GM23338 (cell line): ENCODE results near the gene ADAMTS17. TPM values are rescaled to one million over a fixed set of nuclear protein-coding genes. Genes with fewer than 3 reads are reported as not detected.

Experiments
- ATAC-seq: fragments of 200-7000 bp; cut with Tn5 transposase; 3 replicates; pipeline ENCODE4 v1.9.1; 2020
- DNase-seq: peaks from one replicate; pipeline ENCODE4 v3.0.0-alpha.2; 2015; ENCODE audit warnings: low spot score
- H2AFZ ChIP-seq: fragments of 200-600 bp; sonication (generic); 2 replicates; pipeline ENCODE4 v1.8.0; 2016; ENCODE audit warnings: antibody characterized with exemption, mild to moderate bottlenecking, moderate library complexity
- H3F3A ChIP-seq: fragments of 200-600 bp; sonication (generic); replicated peaks from 2 replicates; pipeline ENCODE4 v1.8.0; 2017; ENCODE audit warnings: antibody characterized with exemption, mixed run types, low read depth
- H3K27ac ChIP-seq: fragments of 200-600 bp; sonication (generic); 2 replicates; pipeline ENCODE4 v1.6.1; 2016; ENCODE audit warnings: low read depth
- H3K27me3 ChIP-seq: fragments of 200-600 bp; sonication (generic); 2 replicates; pipeline ENCODE4 v1.8.0; 2016; ENCODE audit warnings: mild to moderate bottlenecking, mixed run types, moderate library complexity; ENCODE audit not compliant: insufficient read depth
- H3K36me3 ChIP-seq: fragments of 200-600 bp; sonication (generic); 2 replicates; pipeline ENCODE4 v1.8.0; 2016; ENCODE audit warnings: mild to moderate bottlenecking; ENCODE audit not compliant: insufficient read depth
- H3K4me1 ChIP-seq: fragments of 200-600 bp; sonication (generic); 2 replicates; pipeline ENCODE4 v1.8.0; 2016; ENCODE audit warnings: mild to moderate bottlenecking, moderate library complexity; ENCODE audit not compliant: insufficient read depth
- H3K4me2 ChIP-seq: fragments of 200-600 bp; sonication (generic); 2 replicates; pipeline ENCODE4 v1.7.1; 2017; ENCODE audit warnings: mixed run types
- H3K4me3 ChIP-seq: fragments of 200-600 bp; sonication (generic); 2 replicates; pipeline ENCODE4 v1.6.1; 2016; ENCODE audit warnings: mixed run types
- H3K79me2 ChIP-seq: fragments of 200-600 bp; sonication (generic); replicated peaks from 2 replicates; pipeline ENCODE4 v1.8.0; 2017; ENCODE audit warnings: mild to moderate bottlenecking; ENCODE audit not compliant: insufficient read depth
- H3K9me2 ChIP-seq: fragments of 200-600 bp; sonication (generic); 2 replicates; pipeline ENCODE4 v1.8.0; 2017; ENCODE audit not compliant: insufficient read depth
- H4K20me1 ChIP-seq: fragments of 200-600 bp; sonication (generic); replicated peaks from 2 replicates; pipeline ENCODE4 v1.8.0; 2017; ENCODE audit warnings: mild to moderate bottlenecking; ENCODE audit not compliant: insufficient read depth
- H3K27ac Mint-ChIP-seq: 2 replicates; pipeline ENCODE4 v1.8.0; 2020; ENCODE audit warnings: inconsistent platforms, mild to moderate bottlenecking, moderate library complexity, mixed read lengths
- H3K27me3 Mint-ChIP-seq: 3 replicates; pipeline ENCODE4 v1.8.0; 2022; ENCODE audit warnings: low read depth, mild to moderate bottlenecking, moderate library complexity, mixed read lengths, inconsistent platforms; ENCODE audit not compliant: insufficient read depth, poor library complexity
- H3K36me3 Mint-ChIP-seq: 3 replicates; pipeline ENCODE4 v1.8.0; 2021; ENCODE audit warnings: low read depth, mild to moderate bottlenecking, inconsistent platforms, moderate library complexity, mixed read lengths
- H3K4me1 Mint-ChIP-seq: 3 replicates; pipeline ENCODE4 v1.8.0; 2020; ENCODE audit warnings: mild to moderate bottlenecking, inconsistent platforms, mixed read lengths
- H3K4me3 Mint-ChIP-seq: 3 replicates; pipeline ENCODE4 v1.8.0; 2021; ENCODE audit warnings: moderate library complexity, mild to moderate bottlenecking, inconsistent platforms, mixed read lengths
- H3K9me3 Mint-ChIP-seq: 3 replicates; pipeline ENCODE4 v1.8.0; 2020; ENCODE audit warnings: moderate library complexity, mild to moderate bottlenecking, inconsistent platforms, mixed read lengths
- CREB1 ChIP-seq: fragments of 250-450 bp; sonication (Bioruptor Pico); IDR thresholded peaks from 2 replicates; pipeline ENCODE4 v1.5.0; 2020; ENCODE audit warnings: low read depth, mild to moderate bottlenecking, moderate library complexity
- EZH2phosphoT487 ChIP-seq: fragments of 200-600 bp; sonication (generic); IDR thresholded peaks from one replicate; pipeline ENCODE4 v1.8.1; 2018; ENCODE audit warnings: antibody characterized with exemption; ENCODE audit not compliant: unreplicated experiment
- JUNB ChIP-seq: IDR thresholded peaks from one replicate; pipeline ENCODE4 v1.6.1; 2016; ENCODE audit warnings: antibody characterized with exemption; ENCODE audit not compliant: unreplicated experiment
- NANOG ChIP-seq: IDR thresholded peaks from 2 replicates; pipeline ENCODE4 v1.6.1; 2016; ENCODE audit warnings: antibody characterized with exemption, borderline replicate concordance
- ZNF331 ChIP-seq: fragments of 250-450 bp; sonication (Bioruptor Pico); IDR thresholded peaks from 2 replicates; pipeline ENCODE4 v1.5.0; 2020; ENCODE audit warnings: low read depth, mild to moderate bottlenecking, moderate library complexity
- polyA plus RNA-seq: library from polyadenylated mRNA; unstranded; fragments of >200 nt; fragmentation: Nextera tagmentation; extraction: Ambion mirVana; gene quantifications from 2 replicates; pipeline ENCODE4 v1.2.1, GENCODE V29; 2016
- total RNA-seq: library from RNA; depleted of rRNA; stranded (reverse); fragments of >200 nt; shearing (Covaris generic); gene quantifications from 2 replicates; pipeline ENCODE4 v1.2.3, GENCODE V29; 2014
- TF ChIP-seq, protein P1 (sequence below): IDR thresholded peaks from one replicate; pipeline ENCODE4 v1.6.1; 2018; ENCODE audit warnings: antibody characterized with exemption; ENCODE audit not compliant: unreplicated experiment
- TF ChIP-seq, protein P2 (sequence below), 2 experiments: fragments of 200-600 bp in 1 of 2; sonication (generic) in 1 of 2; conservative IDR thresholded peaks; 2 replicates each; pipeline versions ENCODE4 v1.5.1 to v1.6.1; 2016 to 2017; ENCODE audit warnings: antibody characterized with exemption in 2 of 2, low read depth in 2 of 2, mild to moderate bottlenecking in 2 of 2, moderate library complexity in 1 of 2
- TF ChIP-seq, protein P3 (sequence below): IDR thresholded peaks from 2 replicates; pipeline ENCODE4 v1.6.1; 2016; ENCODE audit warnings: antibody characterized with exemption

ADAMTS17 gene
- total and polyA plus RNA-seq, 2 experiments from 2014 or later: 0.60 to 3.8 TPM

DNA sequence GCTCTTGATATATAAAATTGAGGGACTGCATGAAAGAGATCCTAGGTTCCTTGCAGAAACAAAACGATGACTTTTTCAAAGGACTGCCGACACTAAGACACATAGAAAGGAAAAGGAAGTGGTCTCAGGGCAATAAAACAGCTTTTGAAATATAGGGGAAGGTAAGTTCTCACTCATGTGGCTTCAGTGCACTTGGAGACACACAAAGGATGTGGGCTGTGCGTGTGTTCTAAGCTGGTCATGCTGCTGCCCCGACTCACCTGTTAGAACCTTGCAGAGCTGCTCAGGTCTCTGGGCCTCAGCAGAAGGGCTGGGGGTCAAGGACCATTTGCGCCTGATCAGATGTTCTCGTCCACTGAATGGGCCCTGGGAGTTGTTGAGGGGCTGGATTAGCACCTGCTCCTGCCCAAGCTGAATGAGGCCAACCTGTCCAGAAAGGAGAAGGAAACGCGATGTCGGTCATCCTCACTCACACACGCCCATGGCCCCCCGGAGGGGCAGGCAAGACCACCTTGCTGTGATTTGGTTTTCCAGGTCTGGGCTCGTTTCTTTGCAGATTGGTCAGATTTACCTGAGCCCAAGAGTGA lies 11.1 kb downstream of the ADAMTS17 start (continued):
- TF ChIP-seq, protein P1, sequence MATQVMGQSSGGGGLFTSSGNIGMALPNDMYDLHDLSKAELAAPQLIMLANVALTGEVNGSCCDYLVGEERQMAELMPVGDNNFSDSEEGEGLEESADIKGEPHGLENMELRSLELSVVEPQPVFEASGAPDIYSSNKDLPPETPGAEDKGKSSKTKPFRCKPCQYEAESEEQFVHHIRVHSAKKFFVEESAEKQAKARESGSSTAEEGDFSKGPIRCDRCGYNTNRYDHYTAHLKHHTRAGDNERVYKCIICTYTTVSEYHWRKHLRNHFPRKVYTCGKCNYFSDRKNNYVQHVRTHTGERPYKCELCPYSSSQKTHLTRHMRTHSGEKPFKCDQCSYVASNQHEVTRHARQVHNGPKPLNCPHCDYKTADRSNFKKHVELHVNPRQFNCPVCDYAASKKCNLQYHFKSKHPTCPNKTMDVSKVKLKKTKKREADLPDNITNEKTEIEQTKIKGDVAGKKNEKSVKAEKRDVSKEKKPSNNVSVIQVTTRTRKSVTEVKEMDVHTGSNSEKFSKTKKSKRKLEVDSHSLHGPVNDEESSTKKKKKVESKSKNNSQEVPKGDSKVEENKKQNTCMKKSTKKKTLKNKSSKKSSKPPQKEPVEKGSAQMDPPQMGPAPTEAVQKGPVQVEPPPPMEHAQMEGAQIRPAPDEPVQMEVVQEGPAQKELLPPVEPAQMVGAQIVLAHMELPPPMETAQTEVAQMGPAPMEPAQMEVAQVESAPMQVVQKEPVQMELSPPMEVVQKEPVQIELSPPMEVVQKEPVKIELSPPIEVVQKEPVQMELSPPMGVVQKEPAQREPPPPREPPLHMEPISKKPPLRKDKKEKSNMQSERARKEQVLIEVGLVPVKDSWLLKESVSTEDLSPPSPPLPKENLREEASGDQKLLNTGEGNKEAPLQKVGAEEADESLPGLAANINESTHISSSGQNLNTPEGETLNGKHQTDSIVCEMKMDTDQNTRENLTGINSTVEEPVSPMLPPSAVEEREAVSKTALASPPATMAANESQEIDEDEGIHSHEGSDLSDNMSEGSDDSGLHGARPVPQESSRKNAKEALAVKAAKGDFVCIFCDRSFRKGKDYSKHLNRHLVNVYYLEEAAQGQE: no peak
- TF ChIP-seq ZNF331 (CRISPR knock-in tag): no peak
- TF ChIP-seq JUNB: no peak

DNA sequence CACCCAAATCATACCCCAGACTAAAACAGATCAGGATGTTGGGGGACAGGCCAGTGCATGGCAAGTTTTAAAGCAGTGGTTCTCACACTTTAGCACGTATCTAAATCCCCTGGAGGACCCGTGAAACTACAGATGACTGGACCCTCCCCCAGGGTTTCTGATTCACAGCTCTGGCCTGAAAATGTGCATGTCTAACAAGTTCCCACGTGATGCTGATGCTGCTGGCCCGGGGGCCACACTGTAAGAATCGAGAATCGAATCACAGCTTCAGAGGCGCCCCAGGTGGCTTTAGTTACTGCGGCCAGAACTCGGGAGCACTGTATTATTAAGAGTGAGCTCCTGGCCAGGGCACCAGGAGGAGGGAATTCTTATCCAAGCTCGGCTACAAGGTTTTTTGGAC lies 11.6 kb downstream of the ADAMTS17 start:
- Mint-ChIP-seq H3K9me3 (no peaks in the 10 kb centered on the region; the same call in 2 of the 3 replicates), H3K27me3 (peaks cover 1% of the 10 kb centered on the region), H3K4me3 (no peak overlapping the region), H3K36me3 (no peaks in the 10 kb centered on the region; the same call in 2 of the 3 replicates), H3K27ac (no peak overlapping the region), H3K4me1 (peaks cover 8% of the 10 kb centered on the region; the same call in 2 of the 3 replicates)
- ATAC-seq: no peak
- no peaks in the 10 kb centered on the region for H4K20me1 ChIP-seq
- H3K4me2 ChIP-seq: no peak overlapping the region
- no peaks in the 10 kb centered on the region for H3K36me3 ChIP-seq
- H3K9me2 ChIP-seq: no peaks in the 10 kb centered on the region; the same call in 1 of the 2 replicates
- no peaks in the 10 kb centered on the region for H3K27me3 ChIP-seq
- H3F3A ChIP-seq: no peaks in the 10 kb centered on the region
- no peaks in the 10 kb centered on the region for H3K4me1 ChIP-seq
- H3K79me2 ChIP-seq: no peaks in the 10 kb centered on the region
- no peak for DNase-seq
- no peak overlapping the region for H3K4me3 ChIP-seq
- no peak overlapping the region for H2AFZ ChIP-seq
- no peak overlapping the region for H3K27ac ChIP-seq
- TF ChIP-seq, protein P2, sequence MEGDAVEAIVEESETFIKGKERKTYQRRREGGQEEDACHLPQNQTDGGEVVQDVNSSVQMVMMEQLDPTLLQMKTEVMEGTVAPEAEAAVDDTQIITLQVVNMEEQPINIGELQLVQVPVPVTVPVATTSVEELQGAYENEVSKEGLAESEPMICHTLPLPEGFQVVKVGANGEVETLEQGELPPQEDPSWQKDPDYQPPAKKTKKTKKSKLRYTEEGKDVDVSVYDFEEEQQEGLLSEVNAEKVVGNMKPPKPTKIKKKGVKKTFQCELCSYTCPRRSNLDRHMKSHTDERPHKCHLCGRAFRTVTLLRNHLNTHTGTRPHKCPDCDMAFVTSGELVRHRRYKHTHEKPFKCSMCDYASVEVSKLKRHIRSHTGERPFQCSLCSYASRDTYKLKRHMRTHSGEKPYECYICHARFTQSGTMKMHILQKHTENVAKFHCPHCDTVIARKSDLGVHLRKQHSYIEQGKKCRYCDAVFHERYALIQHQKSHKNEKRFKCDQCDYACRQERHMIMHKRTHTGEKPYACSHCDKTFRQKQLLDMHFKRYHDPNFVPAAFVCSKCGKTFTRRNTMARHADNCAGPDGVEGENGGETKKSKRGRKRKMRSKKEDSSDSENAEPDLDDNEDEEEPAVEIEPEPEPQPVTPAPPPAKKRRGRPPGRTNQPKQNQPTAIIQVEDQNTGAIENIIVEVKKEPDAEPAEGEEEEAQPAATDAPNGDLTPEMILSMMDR (conservative IDR thresholded peaks at IDR 0.05; ENCODE audit: low read depth in 2 of 2): no peak
- TF ChIP-seq EZH2phosphoT487 (no peak), NANOG (no peak), CREB1 (CRISPR knock-in tag) (no peak)
- TF ChIP-seq, protein P3, sequence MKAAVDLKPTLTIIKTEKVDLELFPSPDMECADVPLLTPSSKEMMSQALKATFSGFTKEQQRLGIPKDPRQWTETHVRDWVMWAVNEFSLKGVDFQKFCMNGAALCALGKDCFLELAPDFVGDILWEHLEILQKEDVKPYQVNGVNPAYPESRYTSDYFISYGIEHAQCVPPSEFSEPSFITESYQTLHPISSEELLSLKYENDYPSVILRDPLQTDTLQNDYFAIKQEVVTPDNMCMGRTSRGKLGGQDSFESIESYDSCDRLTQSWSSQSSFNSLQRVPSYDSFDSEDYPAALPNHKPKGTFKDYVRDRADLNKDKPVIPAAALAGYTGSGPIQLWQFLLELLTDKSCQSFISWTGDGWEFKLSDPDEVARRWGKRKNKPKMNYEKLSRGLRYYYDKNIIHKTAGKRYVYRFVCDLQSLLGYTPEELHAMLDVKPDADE: no peak
- TF ChIP-seq, protein P1: no peak
